ENCODE results near the gene NDUFAF4.
"Not testable (repeated sequence)": the region's sequence is repeated elsewhere in the genome, so short reads cannot be mapped to it uniquely, and the experiment has no call there.

NDUFAF4 gene

DNA sequence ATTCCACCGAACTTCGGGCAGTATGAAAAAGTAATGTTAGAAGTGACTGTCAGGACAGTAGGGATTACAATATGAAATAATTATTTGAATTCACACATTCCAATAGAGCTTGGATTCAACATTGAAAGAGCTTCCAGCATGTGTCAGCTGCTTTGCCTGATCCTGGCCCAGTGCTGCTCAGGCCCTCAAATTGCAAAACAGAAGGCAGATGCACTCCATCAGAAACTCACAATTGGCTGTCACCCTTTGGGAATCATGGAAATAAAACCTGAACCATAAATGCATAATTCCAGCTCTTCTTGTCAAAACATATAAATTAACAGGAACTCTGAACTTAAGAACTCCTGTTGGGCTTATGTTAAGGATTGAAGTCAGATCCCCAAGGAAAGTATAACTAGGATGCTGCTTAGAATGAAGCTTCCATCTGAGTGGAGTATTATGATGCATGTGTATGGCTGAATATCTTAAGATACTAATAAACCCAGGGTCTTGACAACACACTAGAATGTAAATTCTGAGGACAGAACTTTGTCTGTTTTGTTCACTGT is 1.8 kb upstream of the NDUFAF4 start:
- FAIRE-seq: no peak
- no peak for DNase-seq (ENCODE audit: insufficient read length, low spot score)

DNA sequence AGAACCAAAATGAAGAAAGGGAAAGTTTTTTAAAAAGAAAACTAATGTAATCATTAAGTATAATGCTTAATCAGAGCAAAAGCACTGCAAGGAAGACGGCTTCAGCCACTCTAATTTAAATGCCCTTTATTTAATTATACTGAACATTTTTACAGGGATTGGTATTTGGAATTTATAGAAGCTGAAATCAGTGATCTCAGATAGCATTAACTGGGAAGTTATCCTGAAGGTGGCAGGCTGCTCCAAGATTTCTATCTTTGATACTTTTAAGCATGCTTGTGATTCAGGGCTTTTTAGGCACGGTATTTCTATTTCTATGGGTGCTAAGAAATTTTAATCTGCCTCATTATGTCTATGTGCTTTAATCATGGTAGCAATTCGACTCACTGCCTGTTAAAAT is 1.3 kb upstream of the NDUFAF4 start:
- no peak for DNase-seq (ENCODE audit: insufficient read length, low spot score)
- peak; percentile 55 for FAIRE-seq

DNA sequence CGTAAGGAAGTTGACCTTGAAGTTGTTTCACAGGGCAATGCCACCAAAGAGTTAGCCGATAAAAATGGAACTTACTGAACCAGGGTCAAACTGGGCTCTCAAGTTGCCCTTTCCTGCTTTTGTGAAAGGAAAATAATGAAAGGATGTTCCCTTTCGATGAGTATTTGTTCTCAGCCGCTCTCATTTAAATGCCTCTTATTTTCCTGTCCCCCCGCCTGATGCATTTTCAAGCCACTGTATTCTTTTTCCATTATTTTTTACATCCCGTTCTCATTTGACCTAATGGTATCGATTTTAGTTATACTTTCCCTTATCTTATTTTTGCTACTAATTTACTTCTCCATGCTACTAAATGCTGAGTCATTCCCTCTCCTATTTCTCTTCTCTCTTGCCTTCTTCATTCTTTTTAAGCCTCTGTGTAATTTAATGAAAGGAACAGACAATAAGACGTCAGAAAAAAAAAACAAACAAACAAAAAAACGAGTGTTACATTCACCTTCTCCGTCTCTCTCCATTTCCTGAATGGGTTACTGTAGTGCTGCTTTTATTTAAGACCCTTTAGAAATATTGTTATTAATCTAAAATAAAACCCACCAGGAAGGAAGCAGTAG is 655 bp upstream of the NDUFAF4 start:
- no peak for FAIRE-seq
- no peak for DNase-seq (ENCODE audit: insufficient read length, low spot score)

DNA sequence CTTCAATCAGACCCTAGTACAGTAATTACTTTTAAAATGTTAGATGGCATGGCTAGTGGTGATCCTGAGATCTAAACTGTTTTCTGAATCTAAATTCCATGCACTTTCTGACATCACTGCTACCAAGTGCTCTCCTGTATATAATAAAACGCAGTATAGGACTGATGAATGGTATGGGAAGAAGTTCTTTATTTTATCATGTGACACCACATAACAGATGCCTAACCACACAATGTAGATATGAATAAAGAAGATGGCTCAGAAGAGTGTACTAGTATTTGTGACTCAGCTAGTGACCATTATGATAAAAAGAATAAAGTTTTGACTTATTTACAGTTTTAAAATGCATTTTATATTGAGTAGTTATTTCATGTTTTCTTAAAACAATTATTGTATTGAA is 8.5 kb downstream of the NDUFAF4 start:
- FAIRE-seq: no peak
- DNase-seq (ENCODE audit: insufficient read length, low spot score): no peak

DNA sequence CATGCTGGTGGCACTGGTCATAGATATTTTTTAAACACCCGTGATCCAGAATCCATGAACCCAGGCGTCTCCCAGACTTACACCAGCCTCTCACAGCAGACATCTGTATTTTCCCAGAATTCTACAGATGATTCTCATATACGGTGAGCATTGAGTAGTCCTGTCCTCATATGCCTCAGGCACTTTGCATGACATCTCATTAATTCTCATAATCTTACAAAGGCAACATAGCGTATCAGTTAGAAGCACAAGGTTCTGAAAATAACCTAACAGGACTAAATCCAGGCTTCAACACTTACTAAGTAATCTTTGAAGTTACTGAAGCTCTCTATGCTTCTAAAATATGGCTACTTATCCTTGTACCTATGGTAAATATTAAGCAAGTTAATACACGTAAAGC is 8.9 kb downstream of the NDUFAF4 start:
- DNase-seq (ENCODE audit: insufficient read length, low spot score) (no peak), FAIRE-seq (no peak)

DNA sequence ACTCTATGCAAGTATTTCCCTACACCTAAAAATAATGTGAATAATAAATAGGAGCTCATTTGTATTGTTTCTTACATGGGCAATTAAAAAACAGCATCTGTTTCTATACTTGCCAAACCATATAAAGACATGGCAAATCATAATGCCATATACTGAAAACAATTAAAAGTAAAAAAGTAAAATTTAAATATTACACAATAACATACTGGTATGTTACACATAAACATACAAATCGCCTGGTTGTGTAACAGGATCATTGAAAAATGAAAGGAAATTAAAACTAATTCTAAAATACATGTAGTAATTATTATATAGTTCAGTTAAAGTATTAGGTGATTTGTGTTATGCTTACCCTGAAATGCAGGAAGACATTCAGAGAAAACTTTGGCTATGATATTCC is 11.2 kb downstream of the NDUFAF4 start:
- no peak for FAIRE-seq
- DNase-seq (ENCODE audit: insufficient read length, low spot score): no peak

DNA sequence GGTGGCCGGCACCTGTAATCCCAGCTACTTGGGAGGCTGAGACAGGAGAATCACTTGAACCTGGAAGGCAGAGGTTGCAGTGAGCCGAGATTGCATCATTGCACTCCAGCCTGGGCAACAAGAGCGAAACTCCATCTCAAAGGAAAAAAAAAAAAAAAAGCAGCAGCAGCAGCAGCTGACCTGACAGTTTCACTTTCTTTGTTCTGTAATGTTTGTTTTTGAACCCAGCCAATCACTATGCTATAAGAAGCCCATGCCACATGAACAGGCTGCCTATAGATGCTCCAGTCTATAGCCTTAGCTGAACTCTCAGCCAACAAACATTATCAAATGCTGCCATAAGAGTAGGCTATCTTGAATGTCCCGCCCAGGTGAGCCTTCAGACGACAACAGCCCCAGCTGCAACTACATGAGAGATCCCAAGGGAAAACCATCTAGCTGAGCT is 12.5 kb downstream of the NDUFAF4 start:
- not testable (repeated sequence) for FAIRE-seq; DNase-seq (ENCODE audit: insufficient read length, low spot score)

DNA sequence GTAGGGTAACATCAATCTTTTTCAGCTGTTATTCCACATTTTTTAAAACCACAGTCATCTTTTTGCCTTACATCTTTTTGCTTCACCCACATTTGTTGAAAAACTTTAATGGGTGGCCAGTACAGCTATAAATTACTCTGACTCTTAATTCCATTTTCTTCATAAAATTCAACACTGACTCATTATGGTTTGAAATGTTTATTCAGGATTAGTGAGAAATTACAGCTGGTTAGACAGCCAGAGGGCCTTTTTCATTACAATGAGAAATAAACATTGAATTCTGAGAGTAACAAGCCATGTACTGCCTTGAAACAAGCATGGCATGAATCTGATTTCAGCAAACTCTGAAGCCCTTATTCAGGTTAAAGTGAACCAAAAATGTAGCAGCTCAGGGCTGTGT is 19.5 kb downstream of the NDUFAF4 start:
- no peak for FAIRE-seq
- no peak for DNase-seq (ENCODE audit: insufficient read length, low spot score)

DNA sequence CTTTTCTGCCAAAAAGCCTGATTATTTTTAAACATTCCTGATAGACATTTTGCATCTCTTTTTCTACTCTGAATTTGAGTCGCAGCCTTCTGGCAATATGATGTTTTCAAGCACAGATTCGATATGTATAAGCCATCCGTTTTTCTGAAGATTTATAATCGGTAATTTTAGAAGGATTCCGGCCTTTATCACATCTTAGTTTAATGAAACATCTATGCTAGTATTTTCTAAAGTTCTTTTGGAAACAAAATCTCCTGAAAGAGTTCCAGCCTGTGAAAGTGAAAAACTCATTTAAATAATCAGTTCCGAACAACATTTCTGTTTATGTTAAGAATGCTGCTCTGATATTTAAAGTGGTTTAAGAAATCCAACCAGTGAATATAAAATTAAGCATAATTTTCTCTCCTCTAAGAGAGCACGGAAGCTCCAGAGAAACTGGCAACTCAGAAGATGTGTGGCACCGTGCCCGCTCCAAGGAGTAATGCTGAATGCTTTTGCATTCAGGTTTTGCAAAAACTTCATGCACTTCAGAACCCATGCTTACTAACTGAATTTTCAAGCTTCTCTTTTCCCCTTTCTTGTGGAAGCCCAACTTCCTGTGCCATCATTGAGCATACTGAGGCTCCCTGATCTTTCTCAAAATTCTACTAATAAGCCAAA is 20.7 kb downstream of the NDUFAF4 start:
- no peak for DNase-seq (ENCODE audit: insufficient read length, low spot score)
- no peak for FAIRE-seq

DNA sequence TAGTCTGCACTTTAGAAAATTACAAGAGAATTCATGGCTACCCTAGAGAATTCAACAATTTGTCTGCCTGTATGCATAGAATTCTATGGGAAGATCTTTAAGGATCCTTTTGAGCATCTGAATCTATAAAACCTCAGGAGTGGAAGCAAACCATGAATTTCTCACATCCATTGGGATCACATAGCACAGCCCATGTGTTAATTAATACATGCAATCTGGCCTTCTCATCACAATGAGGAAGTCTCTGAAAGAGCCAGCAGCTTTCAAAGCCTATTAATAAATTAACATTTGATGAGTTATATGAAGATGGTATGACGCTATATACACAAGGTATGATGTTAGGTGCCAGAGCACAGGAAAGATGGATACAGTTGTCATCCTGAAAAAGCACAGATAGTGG is 24.7 kb downstream of the NDUFAF4 start:
- FAIRE-seq (no peak), DNase-seq (ENCODE audit: insufficient read length, low spot score) (no peak)

DNA sequence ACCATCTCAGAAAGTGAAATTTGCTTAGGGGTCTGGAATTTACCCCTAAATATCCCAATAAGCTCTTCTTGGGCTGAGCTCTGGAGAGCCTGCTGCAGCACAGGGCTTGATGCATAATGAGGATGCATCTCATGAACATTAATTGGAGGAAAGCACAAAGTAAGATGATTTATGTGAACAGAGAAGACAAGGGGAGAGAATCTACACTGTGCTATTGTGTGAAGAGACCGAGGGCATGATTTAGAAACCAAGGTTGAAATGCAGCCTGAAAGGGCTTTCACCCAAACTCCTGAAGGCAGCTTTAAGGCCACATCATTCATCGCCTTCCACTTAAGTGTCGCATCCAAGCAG is 32.7 kb downstream of the NDUFAF4 start:
- DNase-seq (ENCODE audit: insufficient read length, low spot score): no peak
- no peak for FAIRE-seq

DNA sequence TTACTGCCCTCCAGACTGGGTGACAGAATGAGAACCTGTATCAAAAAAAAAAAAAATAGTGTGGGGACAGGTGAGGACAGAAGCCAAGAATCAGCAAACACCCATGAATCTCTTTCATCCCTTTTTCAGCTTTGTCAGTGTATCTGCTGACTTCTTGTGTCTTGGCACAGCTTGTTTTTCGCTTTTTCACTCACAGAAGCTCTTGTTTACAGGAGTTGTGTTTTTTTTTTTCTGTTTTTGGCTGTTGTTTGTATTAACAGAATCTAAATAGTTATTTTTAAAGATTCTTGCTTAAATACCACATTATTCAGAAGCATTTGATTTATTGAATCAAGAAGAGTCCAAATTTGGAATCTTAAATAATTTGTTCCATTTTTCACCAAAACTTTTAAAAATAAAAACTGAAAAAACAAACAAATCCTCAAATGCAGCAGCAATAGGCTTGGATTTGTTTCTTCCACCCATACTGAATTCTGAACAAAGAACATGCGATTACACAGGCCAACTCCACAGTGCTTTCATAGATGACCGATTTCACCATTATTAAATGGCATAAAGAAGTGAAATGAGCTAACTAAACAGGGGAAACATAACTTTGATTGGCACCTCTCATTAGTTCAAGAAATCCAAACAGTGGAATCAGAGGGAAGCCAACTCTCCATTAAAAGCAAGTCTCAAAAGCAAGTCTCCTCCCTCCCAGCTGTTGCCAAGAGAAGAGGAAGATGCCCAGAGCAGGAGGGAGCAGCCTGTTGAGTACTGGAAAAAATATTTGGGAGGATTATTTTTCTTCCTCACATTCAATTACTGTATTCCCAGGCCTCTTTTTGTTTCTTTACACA is 33.3 kb downstream of the NDUFAF4 start:
- FAIRE-seq: no peak
- no peak for DNase-seq (ENCODE audit: insufficient read length, low spot score)

DNA sequence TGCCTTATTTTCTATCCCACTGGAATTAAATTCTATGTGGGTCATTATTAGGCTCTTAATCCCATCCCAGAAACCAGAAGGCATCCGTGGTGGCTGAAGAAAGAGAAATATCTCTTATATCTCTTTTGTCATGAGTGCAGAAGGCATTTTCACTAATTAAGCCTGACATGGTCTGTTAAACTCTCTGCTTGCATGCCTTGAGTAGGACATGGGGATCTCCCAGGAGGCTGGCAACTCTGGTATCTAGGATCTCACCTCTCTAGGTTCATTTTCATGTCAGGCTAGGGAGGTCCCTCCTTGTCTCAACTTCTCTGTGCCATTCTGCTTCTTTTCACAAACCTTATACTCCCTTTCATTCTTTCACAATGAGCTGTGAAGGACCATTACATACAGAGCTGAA is 35.1 kb downstream of the NDUFAF4 start:
- FAIRE-seq (no peak), DNase-seq (ENCODE audit: insufficient read length, low spot score) (no peak)

DNA sequence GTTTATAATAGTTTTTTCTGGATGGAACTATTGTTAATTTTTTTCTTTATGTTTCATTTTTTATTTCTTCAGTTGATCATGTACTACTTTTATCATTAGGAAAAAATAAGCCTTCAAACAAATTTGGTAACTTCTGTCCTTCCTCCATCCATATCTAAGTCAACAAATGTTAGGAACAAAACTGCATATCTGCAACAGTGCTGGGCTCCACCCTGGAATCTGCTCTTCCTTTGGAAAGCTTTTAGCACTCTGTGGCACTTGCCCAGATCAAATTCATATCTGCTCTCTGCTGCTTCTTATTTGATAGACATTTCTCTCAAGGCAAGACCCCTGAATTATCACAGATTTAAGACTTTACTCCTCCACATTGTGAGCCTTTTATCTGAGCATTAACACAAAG is 36.1 kb downstream of the NDUFAF4 start:
- DNase-seq (ENCODE audit: insufficient read length, low spot score) (no peak), FAIRE-seq (no peak)

DNA sequence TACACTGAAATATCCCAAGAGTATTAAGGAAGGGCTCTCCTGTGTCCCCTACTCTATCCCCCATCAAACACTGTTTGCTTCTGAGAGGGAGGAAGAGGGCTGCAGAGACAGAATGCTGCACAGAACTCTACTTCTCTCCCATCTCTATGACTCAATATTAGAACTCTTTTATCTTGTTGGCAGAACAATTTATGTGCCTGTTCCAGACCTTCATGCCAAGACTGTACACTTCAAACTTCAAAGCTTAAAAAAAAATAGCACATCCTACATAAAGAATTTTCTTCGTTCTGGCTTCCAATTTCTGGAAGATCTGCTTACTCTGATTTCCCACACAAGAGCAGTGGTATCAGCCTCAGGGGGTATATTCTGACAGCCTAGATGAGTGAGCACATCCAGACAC is 40.8 kb downstream of the NDUFAF4 start:
- DNase-seq (ENCODE audit: insufficient read length, low spot score): no peak
- FAIRE-seq: no peak

DNA sequence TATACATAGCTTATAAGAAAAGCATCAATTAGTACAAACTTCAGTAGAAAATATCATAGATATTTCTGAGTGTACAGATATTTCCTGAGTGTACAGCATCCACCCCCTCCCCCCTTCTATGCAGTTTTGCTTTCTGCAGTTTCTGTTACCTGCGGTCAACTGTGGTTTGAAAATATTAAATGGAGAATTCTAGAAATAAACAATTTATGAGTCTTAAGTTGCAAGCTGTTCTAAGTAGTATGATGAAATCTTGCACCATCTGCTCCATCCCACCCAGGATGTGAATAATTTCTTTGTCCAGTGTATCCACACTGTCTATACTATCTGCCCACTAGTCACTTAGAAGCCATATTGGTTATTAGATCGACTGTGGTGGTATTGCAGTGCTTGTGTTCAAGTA is 44.6 kb downstream of the NDUFAF4 start:
- no peak for DNase-seq (ENCODE audit: insufficient read length, low spot score)
- FAIRE-seq: no peak

DNA sequence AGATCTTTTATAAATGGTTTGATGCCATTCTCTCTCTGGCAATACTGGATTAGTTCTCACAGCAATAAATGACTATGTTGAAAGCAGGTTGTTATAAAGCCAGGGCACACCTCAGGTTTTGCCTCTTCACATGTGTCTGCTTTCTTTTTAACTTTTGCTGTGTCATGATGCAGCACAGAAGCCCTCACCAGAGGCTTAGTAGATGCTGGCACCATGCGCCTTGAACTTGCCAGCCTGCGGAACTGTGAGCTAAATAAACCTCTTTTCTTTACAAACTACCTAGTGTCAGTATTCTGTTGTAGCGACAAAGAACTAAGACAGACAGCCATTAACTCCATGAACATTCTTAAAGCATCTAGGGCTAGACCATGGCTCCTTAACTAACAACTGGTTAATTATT is 45.1 kb downstream of the NDUFAF4 start:
- no peak for DNase-seq (ENCODE audit: insufficient read length, low spot score)
- FAIRE-seq: no peak

DNA sequence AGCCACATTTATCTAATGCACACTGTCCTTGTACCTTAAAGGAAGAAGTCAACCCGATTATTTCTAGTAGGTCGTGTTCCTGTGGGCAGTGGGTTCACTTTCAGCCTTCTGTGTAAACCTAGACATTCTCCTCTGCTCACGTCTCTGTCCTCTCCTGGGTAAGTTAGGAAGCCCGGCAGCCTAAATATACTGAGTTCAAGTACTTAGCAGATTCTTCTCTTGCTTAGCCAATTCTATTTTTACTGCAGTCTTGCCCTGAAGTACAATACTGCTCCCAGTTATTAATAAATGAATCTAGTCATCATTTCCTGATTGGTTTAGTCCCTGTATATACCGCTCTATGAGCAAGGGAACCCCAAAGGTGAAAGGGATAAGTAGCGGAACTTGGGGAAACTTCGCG is 45.8 kb downstream of the NDUFAF4 start:
- DNase-seq (ENCODE audit: insufficient read length, low spot score): no peak
- FAIRE-seq: no peak

DNA sequence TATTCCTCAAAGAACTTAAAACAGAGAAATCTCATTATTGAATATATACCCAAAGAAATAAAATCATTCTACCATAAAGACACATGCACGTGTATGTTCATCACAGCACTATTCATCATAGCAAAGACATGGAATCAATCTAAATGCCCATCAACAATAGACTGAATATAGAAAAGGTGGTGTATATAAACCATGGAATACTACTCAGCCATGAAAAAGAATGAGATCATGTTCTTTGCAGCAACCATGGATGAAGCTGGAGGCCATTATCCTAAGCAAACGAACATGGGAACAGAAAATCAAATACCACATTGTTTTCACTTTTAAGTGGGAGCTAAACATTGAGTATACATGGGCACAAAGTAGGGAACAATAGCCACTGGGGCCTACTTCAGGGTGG is 48.1 kb downstream of the NDUFAF4 start:
- DNase-seq (ENCODE audit: insufficient read length, low spot score) (no peak), FAIRE-seq (no peak)

DNA sequence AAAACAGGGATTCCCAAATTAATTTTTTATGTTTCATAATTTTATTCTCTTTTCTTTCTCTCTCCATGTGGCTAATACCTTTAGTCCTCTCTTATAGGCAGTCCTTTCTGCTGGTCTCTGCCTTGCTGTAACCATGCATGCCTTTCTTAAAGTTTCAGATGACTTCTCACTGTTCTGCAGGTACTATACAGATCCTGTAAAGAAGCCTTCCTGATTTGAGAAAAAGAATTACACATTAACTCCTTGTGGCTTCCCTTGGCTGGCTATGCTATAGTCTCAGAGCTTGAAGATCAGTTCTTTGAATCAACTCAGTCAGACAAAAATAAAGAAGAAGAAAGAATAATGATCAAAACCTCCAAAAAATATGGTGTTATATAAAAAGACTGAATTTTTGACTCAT is 53.2 kb downstream of the NDUFAF4 start:
- FAIRE-seq (peak; percentile 45), DNase-seq (ENCODE audit: insufficient read length, low spot score) (no peak)

DNA sequence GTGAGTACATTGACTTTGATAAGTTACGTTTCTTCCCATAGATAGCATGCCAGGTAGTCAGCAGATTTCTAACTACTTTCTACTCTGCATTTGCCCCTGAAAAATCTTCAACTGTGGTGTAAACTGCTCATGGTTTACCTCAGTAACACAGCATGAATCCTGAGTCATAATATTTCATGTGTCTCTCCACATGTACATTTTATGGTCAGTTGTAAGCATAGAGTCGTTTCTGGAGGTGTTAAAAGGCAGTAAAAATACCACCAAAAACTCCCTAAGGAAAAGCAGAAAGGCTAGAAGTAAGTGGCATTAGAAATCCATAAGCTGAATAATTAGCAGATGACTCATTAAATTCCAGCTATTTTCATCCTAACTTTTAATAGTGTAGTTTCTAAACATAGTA is 56.3 kb downstream of the NDUFAF4 start:
- no peak for DNase-seq (ENCODE audit: insufficient read length, low spot score)
- no peak for FAIRE-seq

Measured in GM19239 (cell line).